Trophoblast cell (in vitro differentiated cells and primary cell): Measurements from ENCODE around the gene GRB2.
A peak's percentile ranks its signal among the peaks of the same experiment; 100 is the strongest.

Experiments
- DNase-seq, 2 donors: peaks; one replicate each; pipeline ENCODE4 v3.0.0-alpha.2; 2016
- H2AFZ ChIP-seq: 2 replicates; pipeline ENCODE4 v1.6.1; 2013; ENCODE audit warnings: low read length, moderate library complexity, mild to moderate bottlenecking; ENCODE audit not compliant: insufficient read depth, poor library complexity
- H2AK5ac ChIP-seq: 2 replicates; pipeline ENCODE4 v1.6.1; 2013; ENCODE audit warnings: mild to moderate bottlenecking, low read length
- H2BK120ac ChIP-seq: 2 replicates; pipeline ENCODE4 v1.6.1; 2013; ENCODE audit warnings: low read length, mild to moderate bottlenecking, moderate library complexity; ENCODE audit not compliant: insufficient read depth, poor library complexity
- H2BK12ac ChIP-seq: 2 replicates; pipeline ENCODE4 v1.6.1; 2013; ENCODE audit warnings: mild to moderate bottlenecking, low read length, moderate library complexity
- H2BK5ac ChIP-seq: 2 replicates; pipeline ENCODE4 v1.6.1; 2013; ENCODE audit warnings: low read length, low read depth, moderate library complexity, mild to moderate bottlenecking; ENCODE audit not compliant: poor library complexity
- H3K14ac ChIP-seq: 2 replicates; pipeline ENCODE4 v1.6.1; 2013; ENCODE audit warnings: mild to moderate bottlenecking, low read length
- H3K18ac ChIP-seq: 2 replicates; pipeline ENCODE4 v1.6.1; 2013; ENCODE audit warnings: mild to moderate bottlenecking, low read length
- H3K23ac ChIP-seq: 2 replicates; pipeline ENCODE4 v1.6.1; 2013; ENCODE audit warnings: low read length
- H3K27ac ChIP-seq: 2 replicates; pipeline ENCODE4 v1.5.1; 2013; ENCODE audit warnings: low read depth, mild to moderate bottlenecking, inconsistent platforms, low read length, moderate library complexity
- H3K27me3 ChIP-seq: 2 replicates; pipeline ENCODE4 v1.6.1; 2013; ENCODE audit warnings: inconsistent platforms, mild to moderate bottlenecking, low read length, moderate library complexity; ENCODE audit not compliant: insufficient read depth
- H3K36me3 ChIP-seq, 2 experiments: 1 replicate in 1 of 2; 2 replicates in 1 of 2; pipeline ENCODE4 v1.6.1; 2013; ENCODE audit warnings: low read length in 2 of 2, mild to moderate bottlenecking in 2 of 2, moderate library complexity in 1 of 2; ENCODE audit not compliant: insufficient read depth in 2 of 2, control insufficient read depth in 1 of 2
- H3K4ac ChIP-seq: 2 replicates; pipeline ENCODE4 v1.6.1; 2013; ENCODE audit warnings: low read depth, mild to moderate bottlenecking, low read length, moderate library complexity
- H3K4me1 ChIP-seq, 2 experiments: 1 replicate in 1 of 2; 2 replicates in 1 of 2; pipeline ENCODE4 v1.6.1; 2013; ENCODE audit warnings: low read length in 2 of 2, mild to moderate bottlenecking in 2 of 2, moderate library complexity in 1 of 2; ENCODE audit not compliant: insufficient read depth in 2 of 2, control insufficient read depth in 1 of 2
- H3K4me2 ChIP-seq: 2 replicates; pipeline ENCODE4 v1.6.1; 2013; ENCODE audit warnings: inconsistent platforms, mild to moderate bottlenecking, low read length, moderate library complexity
- H3K4me3 ChIP-seq: 2 replicates; pipeline ENCODE4 v1.5.1; 2013; ENCODE audit warnings: mild to moderate bottlenecking, low read depth, low read length, inconsistent platforms
- H3K79me1 ChIP-seq: one replicate; pipeline ENCODE4 v1.6.1; 2013; ENCODE audit warnings: low read length
- H3K79me2 ChIP-seq: 2 replicates; pipeline ENCODE4 v1.6.1; 2013; ENCODE audit warnings: low read length, mild to moderate bottlenecking; ENCODE audit not compliant: control insufficient read depth, insufficient read depth, poor library complexity
- H3K9ac ChIP-seq: 2 replicates; pipeline ENCODE4 v1.6.1; 2013; ENCODE audit warnings: mild to moderate bottlenecking, low read length
- H3K9me3 ChIP-seq: 2 replicates; pipeline ENCODE4 v1.6.1; 2013; ENCODE audit warnings: low read depth, mild to moderate bottlenecking, control low read depth, inconsistent platforms, low read length; ENCODE audit not compliant: insufficient read depth
- H4K12ac ChIP-seq: 2 replicates; pipeline ENCODE4 v1.6.1; 2013; ENCODE audit warnings: low read depth, mild to moderate bottlenecking, low read length, moderate library complexity
- H4K8ac ChIP-seq: 2 replicates; pipeline ENCODE4 v1.6.1; 2013; ENCODE audit warnings: low read depth, mild to moderate bottlenecking, low read length, moderate library complexity
- H4K91ac ChIP-seq: one replicate; pipeline ENCODE4 v1.6.1; 2013; ENCODE audit warnings: low read depth, mild to moderate bottlenecking, low read length, moderate library complexity
- WGBS: extraction: QIAGEN DNeasy Blood & Tissue Kit; methylation state at CpG from one replicate; pipeline ENCODE4 v1.1.7; 2013; ENCODE audit warnings: missing lambda C conversion rate; ENCODE audit not compliant: insufficient read length, insufficient coverage; ENCODE audit errors: extremely low coverage; 5-methylcytosine and 5-hydroxymethylcytosine counted together

Gene GRB2

GRCh38 chr17:75317671-75318070 is 87.8 kb downstream of the GRB2 start:
- Histone ChIP-seq H3K9me3 (peaks cover 4% of the 10 kb centered on the region), H3K14ac (no peak overlapping the region), H4K12ac (no peak overlapping the region), H3K4me1 (peaks cover 0 to 6% of the 10 kb centered on the region in 2 experiments), H3K4me2 (no peak overlapping the region), H2BK12ac (no peak overlapping the region), H3K79me2 (no peaks in the 10 kb centered on the region), H2AFZ (no peak overlapping the region), H2BK120ac (no peak overlapping the region), H3K9ac (no peak overlapping the region), H3K18ac (no peak overlapping the region), H4K8ac (no peak overlapping the region), H2AK5ac (no peak overlapping the region), H3K27me3 (no peaks in the 10 kb centered on the region), H3K4ac (no peak overlapping the region), H3K79me1 (no peaks in the 10 kb centered on the region), H3K36me3 (peaks cover 32 to 44% of the 10 kb centered on the region in 2 experiments), H2BK5ac (no peak overlapping the region), H3K23ac (no peak overlapping the region), H4K91ac (no peak overlapping the region), H3K4me3 (no peak overlapping the region), H3K27ac (no peak overlapping the region)
- WGBS = no CpG with 5 or more reads among the region's 11 CpGs
- DNase-seq = no peak

GRCh38 chr17:75316253-75316652 is 89.2 kb downstream of the GRB2 start:
- H3K18ac ChIP-seq = no peak overlapping the region
- no peak overlapping the region for H2BK120ac ChIP-seq
- no peak overlapping the region for H3K9ac ChIP-seq

GRCh38 chr17:75315541-75316243 is 89.8 kb downstream of the GRB2 start:
- Histone ChIP-seq H3K23ac (no peak overlapping the region), H3K4me1 (peaks cover 0 to 4% of the 10 kb centered on the region in 2 experiments), H3K4me2 (no peak overlapping the region), H2AK5ac (no peak overlapping the region), H2AFZ (no peak overlapping the region), H3K27me3 (no peaks in the 10 kb centered on the region), H3K9ac (no peak overlapping the region), H4K8ac (no peak overlapping the region), H2BK12ac (no peak overlapping the region), H3K36me3 (peaks cover 23 to 29% of the 10 kb centered on the region in 2 experiments), H3K14ac (no peak overlapping the region), H4K91ac (no peak overlapping the region), H3K18ac (no peak overlapping the region), H2BK5ac (no peak overlapping the region), H2BK120ac (no peak overlapping the region), H3K79me2 (no peaks in the 10 kb centered on the region), H3K4ac (no peak overlapping the region), H3K27ac (no peak overlapping the region), H3K9me3 (peaks cover 4% of the 10 kb centered on the region), H3K79me1 (no peaks in the 10 kb centered on the region), H4K12ac (no peak overlapping the region), H3K4me3 (no peak overlapping the region)
- WGBS = no CpG with 5 or more reads among the region's 19 CpGs
- DNase-seq = peak; percentile 68 to 81

More at GRCh38 chr17:75316253-75316652, 89.2 kb downstream of the GRB2 start:
- no peaks in the 10 kb centered on the region for H3K79me2 ChIP-seq
- no peak overlapping the region for H3K14ac ChIP-seq
- no peak overlapping the region for H4K12ac ChIP-seq
- no peaks in the 10 kb centered on the region for H3K27me3 ChIP-seq
- no peak overlapping the region for H2BK12ac ChIP-seq
- H3K4me2 ChIP-seq = no peak overlapping the region
- H3K4ac ChIP-seq = no peak overlapping the region
- H2AK5ac ChIP-seq = no peak overlapping the region
- no peak overlapping the region for H2BK5ac ChIP-seq
- H4K91ac ChIP-seq = no peak overlapping the region
- peaks cover 0 to 6% of the 10 kb centered on the region in 2 experiments for H3K4me1 ChIP-seq
- WGBS = no CpG with 5 or more reads among the region's 5 CpGs
- DNase-seq = no peak
- H3K9me3 ChIP-seq = peaks cover 4% of the 10 kb centered on the region
- no peaks in the 10 kb centered on the region for H3K79me1 ChIP-seq
- no peak overlapping the region for H3K23ac ChIP-seq
- H2AFZ ChIP-seq = no peak overlapping the region
- peak overlapping the region; percentile 5 for H3K4me3 ChIP-seq
- no peak overlapping the region for H4K8ac ChIP-seq
- no peak overlapping the region for H3K27ac ChIP-seq
- peaks cover 26 to 33% of the 10 kb centered on the region in 2 experiments for H3K36me3 ChIP-seq

GRCh38 chr17:75313941-75314551 is 91.4 kb downstream of the GRB2 start:
- no peak overlapping the region for H4K91ac ChIP-seq
- H3K27ac ChIP-seq = no peak overlapping the region
- H2AFZ ChIP-seq = no peak overlapping the region
- no peaks in the 10 kb centered on the region for H3K79me1 ChIP-seq
- H4K8ac ChIP-seq = no peak overlapping the region
- H3K27me3 ChIP-seq = no peaks in the 10 kb centered on the region
- no peak overlapping the region for H2BK120ac ChIP-seq
- H3K9me3 ChIP-seq = peaks cover 4% of the 10 kb centered on the region
- no peaks in the 10 kb centered on the region for H3K79me2 ChIP-seq
- H3K4ac ChIP-seq = no peak overlapping the region
- H3K36me3 ChIP-seq = peaks cover 13 to 18% of the 10 kb centered on the region in 2 experiments
- H4K12ac ChIP-seq = peak overlapping the region; percentile 12
- H2AK5ac ChIP-seq = no peak overlapping the region
- no peak overlapping the region for H3K4me2 ChIP-seq
- peak; percentile 69 to 87 for DNase-seq
- H2BK5ac ChIP-seq = no peak overlapping the region
- no peak overlapping the region for H3K4me3 ChIP-seq
- no peak overlapping the region for H3K18ac ChIP-seq
- peaks cover 6 to 8% of the 10 kb centered on the region in 2 experiments for H3K4me1 ChIP-seq
- no peak overlapping the region for H3K14ac ChIP-seq
- H2BK12ac ChIP-seq = no peak overlapping the region
- no peak overlapping the region for H3K9ac ChIP-seq
- H3K23ac ChIP-seq = no peak overlapping the region
- no CpG with 5 or more reads among the region's 14 CpGs for WGBS
